OCI-LY1 (cell line): Measurements from ENCODE around the gene RELB.
A peak's percentile ranks its signal among the peaks of the same experiment; 100 is the strongest.

Experiments used
- H2AFZ ChIP-seq: fragments of 200-600 bp; sonication (generic), shearing (Covaris generic); 2 replicates; pipeline ENCODE4 v1.6.0; 2014; ENCODE audit warnings: antibody characterized with exemption, mild to moderate bottlenecking, low read length
- H3F3A ChIP-seq: fragments of 200-600 bp; sonication (generic), shearing (Covaris generic); 2 replicates; pipeline ENCODE4 v1.6.0; 2014; ENCODE audit warnings: mild to moderate bottlenecking, antibody characterized with exemption, low read length, moderate library complexity; ENCODE audit not compliant: insufficient read depth
- H3K27ac ChIP-seq: fragments of 200-600 bp; sonication (generic); 2 replicates; pipeline ENCODE4 v1.5.1; 2014; ENCODE audit warnings: low read length, mixed run types, mild to moderate bottlenecking, low read depth; ENCODE audit not compliant: poor library complexity, severe bottlenecking
- H3K27me3 ChIP-seq: fragments of 200-600 bp; sonication (generic); 2 replicates; pipeline ENCODE4 v1.6.0; 2014; ENCODE audit warnings: antibody characterized with exemption, mild to moderate bottlenecking, low read length, moderate library complexity; ENCODE audit not compliant: insufficient read depth
- H3K36me3 ChIP-seq: fragments of 200-600 bp; sonication (generic); 2 replicates; pipeline ENCODE4 v1.6.1; 2014; ENCODE audit warnings: mild to moderate bottlenecking, antibody characterized with exemption, low read length, moderate library complexity, mixed read lengths; ENCODE audit not compliant: insufficient read depth
- H3K4me1 ChIP-seq: fragments of 200-600 bp; sonication (generic); 2 replicates; pipeline ENCODE4 v1.5.1; 2014; ENCODE audit warnings: mild to moderate bottlenecking, low read length, moderate library complexity; ENCODE audit not compliant: insufficient read depth, severe bottlenecking
- H3K4me2 ChIP-seq: fragments of 200-600 bp; sonication (generic), shearing (Covaris generic); 2 replicates; pipeline ENCODE4 v1.6.1; 2014; ENCODE audit warnings: low read length
- H3K4me3 ChIP-seq: fragments of 200-600 bp; sonication (generic); 2 replicates; pipeline ENCODE4 v1.5.1; 2014; ENCODE audit warnings: low read length, low read depth, mild to moderate bottlenecking, mixed read lengths; ENCODE audit not compliant: poor library complexity, severe bottlenecking
- H3K79me2 ChIP-seq: fragments of 200-600 bp; shearing (Covaris generic); 2 replicates; pipeline ENCODE4 v1.6.1; 2016; ENCODE audit warnings: mixed run types, low read length, mixed read lengths; ENCODE audit not compliant: insufficient read depth
- H3K9ac ChIP-seq: fragments of 200-600 bp; sonication (generic), shearing (Covaris generic); 2 replicates; pipeline ENCODE4 v1.6.1; 2014; ENCODE audit warnings: mild to moderate bottlenecking, low read length, mixed read lengths
- H3K9me2 ChIP-seq: fragments of 200-600 bp; sonication (generic), shearing (Covaris generic); 2 replicates; pipeline ENCODE4 v1.6.1; 2014; ENCODE audit warnings: low read depth, mild to moderate bottlenecking, low read length, mixed read lengths
- H3K9me3 ChIP-seq: fragments of 200-600 bp; shearing (Covaris generic); 2 replicates; pipeline ENCODE4 v1.6.1; 2014; ENCODE audit warnings: low read length, mixed read lengths
- H4K20me1 ChIP-seq: fragments of 200-600 bp; sonication (generic), shearing (Covaris generic); 2 replicates; pipeline ENCODE4 v1.6.0; 2016; ENCODE audit warnings: mild to moderate bottlenecking, low read length; ENCODE audit not compliant: insufficient read depth
- CTCF ChIP-seq: fragments of 200-600 bp; sonication (generic), shearing (Covaris generic); IDR thresholded peaks from 2 replicates; pipeline ENCODE4 v1.5.1; 2017; ENCODE audit warnings: mild to moderate bottlenecking, antibody characterized with exemption, low read length, moderate library complexity, mixed read lengths
- EZH2 ChIP-seq: fragments of 200-600 bp; sonication (generic), shearing (Covaris generic); IDR thresholded peaks from 2 replicates; pipeline ENCODE4 v1.8.0; 2017; ENCODE audit warnings: borderline replicate concordance, mixed run types, mild to moderate bottlenecking, antibody characterized with exemption, low read length, moderate library complexity, mixed read lengths

RELB gene

GRCh38 chr19:45074744-45075300 is 73.6 kb downstream of the RELB start:
- peaks cover 38% of the 10 kb centered on the region for H3K36me3 ChIP-seq
- H3K27ac ChIP-seq = peak overlapping the region; percentile 89
- H3F3A ChIP-seq = peaks cover 19% of the 10 kb centered on the region
- H3K4me1 ChIP-seq = peaks cover 65% of the 10 kb centered on the region
- H3K27me3 ChIP-seq = no peaks in the 10 kb centered on the region
- H4K20me1 ChIP-seq = no peaks in the 10 kb centered on the region
- no peaks in the 10 kb centered on the region for H3K9me2 ChIP-seq
- H3K4me3 ChIP-seq = peak overlapping the region; percentile 83
- H3K9me3 ChIP-seq = no peaks in the 10 kb centered on the region
- peak overlapping the region; percentile 78 for H3K4me2 ChIP-seq
- H2AFZ ChIP-seq = no peak overlapping the region
- TF ChIP-seq EZH2 (no peak), CTCF (no peak)
- peaks cover 6% of the 10 kb centered on the region for H3K79me2 ChIP-seq
- peak overlapping the region; percentile 67 for H3K9ac ChIP-seq

- Histone ChIP-seq H4K20me1 (no peaks in the 10 kb centered on the region), H3K4me3 (peak overlapping the region; percentile 83), H3K9ac (peak overlapping the region; percentile 96)
These were observed 74.2 kb downstream of the RELB start for GRCh38 chr19:45075301-45076028.

More at GRCh38 chr19:45075301-45076028, 74.2 kb downstream of the RELB start:
- Histone ChIP-seq H3F3A (peaks cover 13% of the 10 kb centered on the region), H3K4me2 (peak overlapping the region; percentile 78), H3K27ac (peak overlapping the region; percentile 89), H2AFZ (no peak overlapping the region), H3K9me2 (no peaks in the 10 kb centered on the region), H3K79me2 (peaks cover 13% of the 10 kb centered on the region), H3K27me3 (no peaks in the 10 kb centered on the region), H3K36me3 (peaks cover 32% of the 10 kb centered on the region), H3K9me3 (no peaks in the 10 kb centered on the region), H3K4me1 (peaks cover 71% of the 10 kb centered on the region)
- TF ChIP-seq CTCF (no peak), EZH2 (no peak)
